ENCODE data around the gene TMEM42.

DNA sequence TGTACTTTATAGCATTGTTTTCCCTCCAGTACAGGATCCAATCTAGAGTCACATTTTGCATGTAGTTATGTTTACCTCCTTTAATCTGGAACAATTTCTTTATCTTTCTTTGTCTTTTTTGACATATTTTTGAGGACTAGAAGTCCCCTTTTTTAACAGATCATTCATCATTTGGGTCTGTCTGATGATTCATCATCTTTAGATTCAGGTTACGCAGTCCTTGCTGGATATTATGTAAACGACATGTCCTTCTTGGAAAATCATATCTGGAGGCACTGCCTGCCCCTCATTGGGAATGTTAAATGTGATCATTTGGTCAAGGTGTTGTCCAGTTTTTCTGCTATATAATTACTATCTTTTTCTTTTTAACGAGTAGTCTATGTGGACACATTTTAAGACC, 31.0 kb downstream of the TMEM42 start:
- no peak for TF ChIP-seq POLR2A (IDR thresholded peaks at IDR 0.05; ENCODE audit: low read depth, low read length)
- no peak for TF ChIP-seq STAT3 (IDR thresholded peaks at IDR 0.05; ENCODE audit: low read depth, low read length)
- no peak for TF ChIP-seq TCF12 (IDR thresholded peaks at IDR 0.05; ENCODE audit: low read depth, low read length)
- TF ChIP-seq SRF (IDR thresholded peaks at IDR 0.05; ENCODE audit: low read depth in 2 of 2, low read length in 2 of 2), result no peak
- TF ChIP-seq, protein P1, sequence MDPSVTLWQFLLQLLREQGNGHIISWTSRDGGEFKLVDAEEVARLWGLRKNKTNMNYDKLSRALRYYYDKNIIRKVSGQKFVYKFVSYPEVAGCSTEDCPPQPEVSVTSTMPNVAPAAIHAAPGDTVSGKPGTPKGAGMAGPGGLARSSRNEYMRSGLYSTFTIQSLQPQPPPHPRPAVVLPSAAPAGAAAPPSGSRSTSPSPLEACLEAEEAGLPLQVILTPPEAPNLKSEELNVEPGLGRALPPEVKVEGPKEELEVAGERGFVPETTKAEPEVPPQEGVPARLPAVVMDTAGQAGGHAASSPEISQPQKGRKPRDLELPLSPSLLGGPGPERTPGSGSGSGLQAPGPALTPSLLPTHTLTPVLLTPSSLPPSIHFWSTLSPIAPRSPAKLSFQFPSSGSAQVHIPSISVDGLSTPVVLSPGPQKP (IDR thresholded peaks at IDR 0.05; ENCODE audit: low read depth, low read length), result no peak

Measured in GM12878 (cell line).